RPMI7951 (cell line): ENCODE measurements around the gene CEP83. TPM values are rescaled to one million over a fixed set of nuclear protein-coding genes. Genes with fewer than 3 reads are reported as not detected.
"Not testable (repeated sequence)": the region's sequence is repeated elsewhere in the genome, so short reads cannot be mapped to it uniquely, and the experiment has no call there.

Experiments
- DNase-seq: peaks from one replicate; pipeline ENCODE4 v3.0.0-alpha.2; 2012; ENCODE audit warnings: low read depth
- total RNA-seq: library from RNA; depleted of rRNA; stranded (reverse); fragments of >200 nt; shearing (Covaris generic); gene quantifications from 2 replicates; pipeline ENCODE4 v1.2.3, GENCODE V29; 2014

CEP83 gene
- total RNA-seq, 1 experiment from 2014 or later = 11.7 TPM

DNA sequence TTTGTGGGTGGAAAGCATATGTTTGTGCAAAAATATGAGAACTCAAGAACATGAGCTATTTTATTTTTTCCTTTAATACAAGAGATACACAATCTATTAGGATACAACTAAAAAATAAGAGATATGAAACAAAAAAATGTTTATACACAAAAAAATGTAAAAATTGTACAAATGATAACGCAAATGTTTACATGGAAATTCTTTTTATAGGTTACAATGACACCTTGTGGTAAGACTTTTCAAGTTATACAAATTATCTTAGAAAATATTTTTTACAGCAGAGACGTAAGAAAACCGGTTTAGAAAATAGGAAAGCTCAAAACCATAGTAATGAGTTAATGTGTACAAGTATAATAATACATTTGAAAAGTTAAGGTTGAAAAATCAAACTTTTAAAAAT, 25.5 kb downstream of the CEP83 start:
- no peak for DNase-seq

DNA sequence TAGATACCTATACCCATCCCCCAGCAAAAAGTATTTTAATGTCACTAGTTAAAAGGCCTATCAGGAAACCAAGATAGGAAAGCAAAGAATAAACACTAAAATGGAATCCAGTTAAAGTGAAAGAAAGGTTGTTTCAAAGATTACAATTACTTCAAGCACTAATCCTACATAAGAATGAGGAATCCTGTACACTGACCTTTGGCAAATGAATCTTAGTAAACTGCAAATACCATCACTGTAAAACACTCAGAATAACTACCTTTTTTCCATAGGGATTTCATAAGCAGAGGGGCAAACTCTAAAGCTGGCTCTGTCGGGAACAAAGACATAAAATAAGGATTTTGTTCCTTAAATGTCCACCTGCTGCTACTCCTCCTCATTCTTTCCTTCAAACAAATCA, 25.9 kb downstream of the CEP83 start:
- no peak for DNase-seq

DNA sequence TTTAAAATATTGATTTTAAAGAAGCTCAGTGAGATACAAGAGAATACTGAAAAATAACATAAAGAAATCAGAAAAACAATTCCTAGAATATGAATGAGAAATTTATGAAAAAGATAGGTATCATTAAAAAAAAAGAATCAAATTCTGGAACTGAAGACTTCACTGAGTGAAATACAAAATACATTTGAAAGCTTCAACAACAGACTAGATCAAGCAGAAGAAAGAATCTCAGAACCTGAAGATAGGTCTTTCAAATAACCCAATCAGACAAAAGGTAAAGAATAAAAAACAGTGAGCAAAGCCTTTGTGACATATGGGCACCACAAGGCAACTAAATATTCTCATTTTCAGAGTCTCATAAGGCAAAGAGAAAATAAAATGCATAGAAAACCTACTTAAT, 29.4 kb downstream of the CEP83 start:
- no peak for DNase-seq

DNA sequence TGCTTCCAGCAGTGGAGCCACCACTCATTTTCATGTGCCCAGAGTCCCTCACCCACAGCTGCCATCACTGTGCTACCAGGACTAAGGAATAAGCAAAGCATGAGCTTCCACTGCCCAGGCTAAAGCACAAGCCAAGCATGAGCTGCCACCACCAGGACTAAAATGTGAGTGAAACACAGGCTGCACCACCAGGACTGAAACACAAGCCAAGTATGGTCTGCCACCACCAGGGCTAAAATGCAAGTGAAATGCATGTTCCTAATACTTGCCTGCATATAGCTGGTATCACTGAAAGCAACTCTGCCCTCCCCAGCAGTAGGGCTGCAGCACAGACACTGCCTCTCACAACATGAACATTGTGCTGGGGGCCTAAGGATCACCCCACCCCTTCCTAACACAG, 30.0 kb downstream of the CEP83 start:
- no peak for DNase-seq

DNA sequence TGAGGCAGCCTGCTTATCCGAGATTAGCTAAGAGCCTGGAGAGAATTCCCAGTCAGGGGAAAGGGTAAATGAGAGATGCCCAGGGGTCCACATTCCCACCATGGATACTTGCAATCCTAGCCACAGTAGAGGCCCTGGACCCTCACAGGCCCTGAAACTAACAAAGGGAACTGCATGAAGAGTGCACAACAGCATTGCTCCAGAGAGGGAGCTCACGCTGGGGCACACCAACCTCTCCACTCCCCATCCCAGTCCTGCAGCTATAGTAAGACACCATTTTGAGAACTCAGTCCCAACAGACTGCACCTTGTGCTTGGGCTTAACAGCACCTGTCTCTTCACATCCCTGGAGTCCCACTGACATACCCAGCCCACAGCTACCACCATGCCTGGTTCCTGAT, 30.5 kb downstream of the CEP83 start:
- DNase-seq = no peak

DNA sequence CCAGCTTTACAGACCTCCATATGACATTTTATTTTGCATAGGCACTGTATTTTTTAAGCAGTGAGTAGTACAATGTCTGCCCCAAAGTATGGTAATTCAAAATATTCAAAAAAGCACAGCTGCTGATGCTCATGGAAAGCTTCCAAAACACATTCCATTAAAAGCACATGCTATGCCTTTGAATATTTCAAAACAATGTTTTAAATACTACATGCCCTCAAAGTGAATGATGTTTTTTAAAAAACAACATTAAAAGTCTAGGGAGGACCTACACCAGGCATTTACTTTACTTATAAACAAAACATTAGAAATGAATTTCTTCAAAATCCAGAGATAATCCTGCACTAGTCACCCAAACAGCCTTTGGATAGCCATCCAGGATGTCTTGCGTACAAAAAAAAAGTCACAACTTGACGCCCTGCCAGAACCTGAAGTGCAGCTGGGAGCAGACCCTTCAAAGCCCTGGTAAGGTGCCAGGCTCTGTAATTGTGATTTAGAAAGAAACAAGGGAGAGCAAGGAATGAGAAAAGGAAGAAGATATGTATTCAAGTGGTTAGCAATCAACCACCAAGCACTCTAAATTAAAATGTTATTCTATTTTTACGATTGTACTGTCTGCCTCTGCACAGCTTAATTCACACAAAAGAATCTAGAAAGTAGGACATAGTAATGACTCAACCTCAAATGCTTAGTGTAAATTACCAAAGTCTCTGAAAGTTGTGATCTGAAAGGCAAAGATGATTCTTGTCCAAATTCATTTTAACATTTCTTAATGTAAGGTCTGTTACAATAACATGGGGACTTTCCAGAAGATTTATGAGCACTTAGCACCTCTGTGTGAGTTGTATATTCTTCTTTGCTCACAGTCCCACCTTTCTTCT, 31.9 kb downstream of the CEP83 start:
- peak; percentile 83 for DNase-seq

DNA sequence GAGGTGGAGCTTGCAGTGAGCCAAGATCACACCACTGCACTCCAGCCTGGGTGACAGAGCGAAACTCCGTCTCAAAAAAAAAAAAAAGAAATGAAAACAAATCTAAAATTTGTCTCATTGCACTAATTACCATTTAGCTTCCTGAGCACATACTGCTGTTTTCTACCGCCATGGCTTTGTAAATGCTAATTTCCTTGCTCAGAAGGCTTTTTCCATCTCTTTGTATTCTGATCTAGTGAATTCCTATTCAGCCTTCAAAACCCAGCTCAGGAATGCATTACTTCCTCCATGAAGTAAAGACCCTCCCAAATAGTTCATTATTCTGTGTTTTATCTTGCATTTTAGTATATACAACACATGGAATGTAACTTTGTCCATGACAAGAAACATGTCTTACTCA, 33.6 kb downstream of the CEP83 start:
- no peak for DNase-seq

DNA sequence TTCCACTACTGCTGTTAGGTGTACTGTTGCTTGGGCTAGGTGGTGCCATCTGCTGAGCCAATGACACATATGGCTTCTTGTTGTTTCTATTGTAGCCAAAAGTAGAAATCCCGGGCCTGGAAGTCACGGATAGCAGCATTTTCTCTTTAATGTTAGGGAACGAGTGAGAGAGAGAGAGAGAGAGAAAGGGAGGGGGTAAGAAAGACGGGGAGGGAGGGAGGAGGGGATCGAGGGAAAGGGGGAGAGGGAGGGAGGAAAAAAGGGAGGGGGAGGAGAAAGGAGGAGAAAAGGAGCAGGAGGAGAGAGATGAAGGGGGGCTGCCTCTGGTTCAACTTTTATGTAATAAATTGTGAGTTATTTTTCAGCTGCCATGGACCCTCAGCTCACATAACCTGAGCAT, 34.8 kb downstream of the CEP83 start:
- peak; percentile 23 for DNase-seq

DNA sequence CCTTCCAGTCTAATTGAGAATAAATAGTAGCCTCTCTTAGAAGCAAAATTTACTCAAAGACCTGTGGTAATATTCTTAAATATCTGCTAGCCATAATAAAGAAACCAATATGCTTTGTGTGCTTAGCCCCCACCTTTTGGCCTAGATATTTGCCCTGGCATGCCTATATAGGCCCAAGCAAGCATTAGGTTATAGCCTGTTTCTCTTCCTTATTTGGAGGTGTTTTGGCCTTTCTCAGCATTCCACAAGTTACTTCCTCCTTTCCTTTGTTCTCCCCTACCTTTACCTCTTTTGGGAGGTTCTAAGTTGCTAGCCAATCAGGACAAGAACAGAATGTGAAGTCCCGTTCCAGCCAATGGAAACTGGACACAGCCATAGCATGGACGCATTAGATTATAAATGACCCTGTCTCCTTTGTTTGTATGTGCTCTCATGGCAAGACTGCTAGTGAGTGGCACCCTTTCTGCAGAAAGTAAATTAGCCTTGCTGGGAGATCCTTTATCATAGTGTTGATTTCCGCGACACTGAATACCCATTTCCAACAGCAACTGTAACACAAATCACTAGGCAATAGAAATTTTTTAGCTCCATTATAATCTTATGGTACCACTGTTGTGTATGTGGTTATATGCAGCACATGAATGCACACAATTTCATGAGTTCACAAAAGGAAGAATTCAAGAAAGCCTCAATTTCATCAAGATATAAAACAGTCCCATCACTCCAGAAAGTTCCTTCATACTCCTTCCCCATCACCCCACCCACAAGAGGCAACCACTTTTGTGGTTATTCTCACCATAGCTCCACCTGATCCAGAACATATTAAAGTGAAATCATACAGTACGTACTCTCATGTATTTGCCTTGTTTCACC, 37.6 kb downstream of the CEP83 start:
- no peak for DNase-seq

DNA sequence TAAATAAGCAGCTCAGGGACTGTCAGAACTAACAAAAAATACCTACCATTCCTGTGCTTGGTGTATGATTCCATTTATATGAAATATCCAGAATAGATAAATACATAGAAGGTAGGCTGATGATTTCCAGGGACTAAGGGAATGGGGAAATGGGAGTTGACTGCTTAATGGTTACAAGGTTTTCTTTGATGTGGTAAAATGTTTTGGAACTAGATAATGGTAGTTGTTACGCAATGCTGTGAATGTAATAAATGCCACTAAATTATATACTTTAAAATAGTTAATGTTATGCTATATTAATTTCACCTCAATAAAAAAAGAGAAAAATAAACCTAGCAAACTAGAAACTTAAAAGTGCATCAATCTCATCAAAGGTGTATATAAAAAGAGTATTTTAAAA, 41.1 kb downstream of the CEP83 start:
- peak; percentile 20 for DNase-seq

DNA sequence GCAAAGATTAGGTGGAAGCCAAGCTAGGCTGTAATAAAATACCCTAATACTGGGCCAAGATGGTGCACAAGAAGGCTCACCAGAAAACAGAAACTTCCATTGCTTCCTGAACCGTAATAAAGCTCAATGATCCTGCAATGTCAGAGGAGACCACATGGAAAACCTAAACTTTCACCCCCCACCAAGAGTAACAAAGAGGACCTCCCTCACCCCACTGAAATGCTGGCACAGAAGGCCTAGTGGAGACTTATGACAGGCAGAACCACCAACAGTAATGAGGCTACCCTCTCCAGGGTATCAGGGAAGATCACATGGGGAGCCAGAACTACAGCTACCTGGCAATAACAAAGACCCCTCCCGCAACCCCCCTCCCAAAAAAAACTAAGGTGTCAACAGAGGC, 43.1 kb downstream of the CEP83 start:
- DNase-seq = no peak

DNA sequence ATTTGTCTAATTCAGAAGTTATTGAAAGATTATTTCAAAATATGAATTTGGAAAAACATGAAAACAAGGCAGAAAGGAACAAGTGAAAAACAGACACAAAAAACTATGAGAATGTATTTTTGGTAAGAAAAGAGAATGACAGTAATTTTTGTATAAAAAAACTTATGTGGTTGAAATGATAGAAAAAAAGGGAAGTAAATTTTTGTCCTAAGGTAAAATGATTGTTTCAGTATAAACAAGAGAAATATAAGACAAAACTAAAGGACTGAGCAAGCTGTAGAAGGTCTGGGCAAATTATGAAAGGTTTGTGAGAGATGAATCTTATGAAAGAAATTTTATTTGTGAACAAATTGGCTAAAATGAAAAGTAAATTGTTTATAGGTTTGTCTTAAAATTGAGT, 44.6 kb downstream of the CEP83 start:
- no peak for DNase-seq

DNA sequence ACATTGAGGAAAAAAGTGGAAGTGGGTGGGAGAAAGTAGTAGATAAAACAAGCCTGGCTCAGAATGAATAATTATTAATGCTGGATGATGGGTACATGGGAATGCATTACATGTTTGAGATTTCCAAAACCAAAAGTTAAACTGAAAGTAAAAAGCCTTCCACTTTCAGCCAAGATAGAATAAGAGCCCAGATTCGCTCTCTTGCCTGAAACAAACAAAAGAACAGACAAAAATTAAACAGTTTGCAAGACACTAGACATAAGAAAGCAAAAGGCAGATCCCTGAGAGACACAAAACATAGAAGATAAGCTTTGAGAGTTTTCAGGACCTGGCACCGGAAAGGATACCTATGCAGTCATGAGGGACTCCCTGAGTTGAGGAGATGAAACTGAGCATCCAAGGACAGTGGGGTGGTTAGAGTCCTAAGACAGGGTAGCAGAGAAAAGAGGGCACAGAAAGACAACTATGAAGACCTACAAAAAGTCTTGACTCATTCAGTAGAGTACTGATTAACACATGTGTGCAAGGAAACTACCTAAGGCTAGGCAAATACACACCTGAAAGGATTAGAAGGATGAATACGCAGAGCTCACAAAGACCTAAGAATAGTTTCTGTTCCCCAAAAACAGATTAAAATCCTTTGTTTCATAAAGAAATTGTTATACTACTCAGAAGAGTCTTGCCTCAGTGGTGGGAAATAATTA, 54.1 kb downstream of the CEP83 start:
- no peak for DNase-seq

DNA sequence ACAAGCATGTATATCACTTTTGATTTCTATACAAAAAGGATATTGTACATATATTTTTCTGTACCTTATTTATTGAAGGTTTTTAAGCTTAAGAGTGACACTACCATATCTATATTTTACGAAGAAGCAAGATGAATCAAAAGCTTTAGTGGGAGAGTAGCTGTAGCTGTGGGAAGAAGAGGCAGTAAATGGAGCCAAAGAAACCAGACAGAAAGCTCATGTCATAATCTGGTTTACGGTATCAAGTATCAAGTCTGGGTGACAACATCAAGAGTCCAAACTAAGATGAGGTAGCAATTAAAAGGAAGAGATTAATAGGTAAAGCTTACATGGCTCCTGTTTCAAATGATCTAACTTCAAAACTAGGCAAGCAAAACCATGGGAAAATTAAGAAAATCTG, 54.8 kb downstream of the CEP83 start:
- DNase-seq = no peak

DNA sequence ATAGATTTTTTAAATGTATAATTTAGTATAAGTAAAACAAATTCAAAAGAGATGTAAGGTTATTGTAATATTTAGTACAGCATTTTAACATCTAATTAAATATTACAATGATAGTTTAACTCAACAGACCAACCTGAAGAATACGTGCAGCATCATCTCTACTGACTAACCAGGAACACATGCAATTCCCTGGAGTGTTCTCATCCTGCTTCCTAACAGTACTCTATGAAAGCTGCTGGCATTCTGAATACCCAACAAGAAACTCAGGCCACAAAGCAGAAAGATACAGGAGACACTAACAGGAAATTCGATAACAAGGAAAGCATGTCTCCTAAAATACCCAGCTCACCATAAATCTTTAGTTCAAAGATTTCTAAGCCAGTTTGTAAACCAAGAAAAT, 58.3 kb downstream of the CEP83 start:
- no peak for DNase-seq

DNA sequence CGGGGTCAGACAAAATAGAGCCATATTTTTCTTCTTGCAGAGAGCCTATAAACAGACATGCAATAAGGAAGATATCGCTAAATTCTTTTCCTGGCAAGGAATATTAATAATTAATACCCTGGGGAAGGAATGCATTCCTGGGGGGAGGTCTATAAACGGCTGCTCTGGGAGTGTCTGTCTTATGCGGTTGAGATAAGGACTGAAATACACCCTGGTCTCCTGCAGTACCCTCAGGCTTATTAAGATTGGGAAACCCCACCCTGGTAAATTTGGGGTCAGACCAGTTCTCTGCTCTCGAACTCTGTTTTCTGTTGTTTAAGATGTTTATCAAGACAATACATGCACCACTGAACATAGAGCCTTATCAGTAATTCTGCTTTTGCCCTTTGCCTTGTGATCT, 61.0 kb downstream of the CEP83 start:
- not testable (repeated sequence) for DNase-seq

DNA sequence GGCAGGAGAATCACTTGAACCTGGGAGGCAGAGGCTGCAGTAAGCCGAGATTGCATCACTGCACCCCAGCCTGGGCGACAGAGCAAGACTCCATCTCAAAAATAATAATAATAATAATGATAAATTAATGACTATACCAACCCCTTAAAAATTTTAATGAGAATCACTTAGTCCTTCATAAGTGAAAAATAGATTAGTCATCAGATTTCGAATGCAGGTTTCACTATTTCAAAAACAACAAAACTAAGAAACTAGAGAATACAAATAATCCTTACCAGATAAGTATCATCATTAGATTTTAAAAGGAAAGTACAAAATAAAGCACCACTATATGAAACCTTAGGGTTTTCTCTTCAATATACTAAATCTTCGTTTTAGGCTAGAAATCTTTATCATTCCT, 62.3 kb downstream of the CEP83 start:
- DNase-seq = no peak

DNA sequence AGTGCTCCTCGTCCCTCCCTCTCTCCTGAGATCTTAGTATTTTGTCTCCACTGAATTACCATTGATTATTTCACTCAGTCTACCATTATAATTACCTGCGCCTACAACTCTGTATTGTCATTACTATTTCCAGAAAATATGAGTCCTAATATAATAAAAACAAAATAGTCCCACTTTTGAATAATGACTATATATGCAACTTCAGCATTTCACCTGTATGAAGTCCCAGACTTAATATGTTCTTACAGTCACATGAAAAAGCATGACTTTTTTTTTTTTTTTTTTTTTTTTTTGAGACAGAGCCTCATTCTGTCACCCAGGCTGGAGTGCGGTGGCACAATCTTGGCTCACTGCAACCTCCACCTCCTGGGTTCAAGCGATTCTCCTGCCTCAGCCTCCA, 63.7 kb downstream of the CEP83 start:
- DNase-seq = not testable (repeated sequence)

DNA sequence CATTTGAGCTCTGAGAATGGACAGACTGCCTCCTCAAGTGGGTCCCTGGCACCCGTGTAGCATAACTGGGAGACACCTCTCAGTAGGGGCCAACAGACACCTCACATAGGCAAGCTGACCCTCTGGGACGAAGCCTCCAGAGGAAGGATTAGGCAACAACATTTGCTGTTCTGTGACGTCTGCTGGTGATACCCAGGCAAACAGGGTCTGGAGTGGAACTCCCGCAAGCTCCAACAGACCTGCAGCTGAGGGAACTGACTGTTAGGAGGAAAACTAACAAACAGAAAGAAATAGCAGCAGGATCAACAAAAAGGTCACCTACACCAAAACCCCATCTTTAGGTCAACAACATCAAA, 69.6 kb downstream of the CEP83 start:
- DNase-seq = no peak

DNA sequence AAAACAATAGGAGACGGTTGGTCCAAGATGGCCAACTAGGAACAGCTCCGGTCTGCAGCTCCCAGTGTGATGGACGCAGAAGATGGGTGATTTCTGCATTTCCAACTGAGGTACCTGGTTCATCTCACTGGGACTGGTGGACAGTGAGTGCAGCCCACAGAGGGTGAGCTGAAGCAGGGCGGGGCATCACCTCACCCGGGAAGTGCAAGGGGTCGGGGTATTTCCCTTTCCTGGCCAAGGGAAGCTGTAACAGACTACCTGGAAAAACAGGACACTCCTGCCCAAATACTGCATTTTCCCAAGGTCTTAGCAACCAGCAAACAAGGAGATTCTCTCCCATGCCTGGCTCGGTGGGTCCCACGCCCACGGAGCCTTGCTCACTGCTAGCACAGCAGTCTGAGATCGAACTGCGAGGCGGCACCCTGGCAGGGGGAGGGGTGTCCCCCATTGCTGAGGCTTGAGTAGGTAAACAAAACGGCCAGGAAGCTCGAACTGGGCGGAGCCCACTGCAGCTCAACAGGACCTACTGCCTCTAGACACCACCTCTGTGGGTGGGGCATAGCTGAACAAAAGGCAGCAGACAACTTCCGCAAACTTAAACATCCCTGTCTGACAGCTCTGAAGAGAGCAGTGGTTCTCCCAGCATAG, 70.1 kb downstream of the CEP83 start:
- DNase-seq = not testable (repeated sequence)

DNA sequence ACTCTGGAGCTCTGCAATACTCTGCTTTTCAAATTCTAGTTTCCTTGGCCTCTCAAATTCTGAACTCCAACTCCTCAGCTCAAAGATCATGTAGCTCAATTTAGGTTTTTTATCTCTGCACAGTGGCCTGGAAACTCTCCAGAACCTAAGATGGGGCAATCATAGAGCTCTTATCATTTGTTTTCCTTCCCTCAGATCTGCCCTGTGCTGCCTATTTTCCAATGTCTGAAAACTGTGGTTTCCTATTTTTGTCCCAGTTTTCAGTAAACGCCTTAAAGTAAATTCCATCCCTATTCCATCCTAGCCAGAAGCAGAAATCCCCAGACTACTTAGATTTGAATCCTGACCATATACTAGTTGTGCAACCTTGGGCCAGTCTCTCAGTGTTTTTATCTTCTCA, 73.2 kb downstream of the CEP83 start:
- peak; percentile 47 for DNase-seq

DNA sequence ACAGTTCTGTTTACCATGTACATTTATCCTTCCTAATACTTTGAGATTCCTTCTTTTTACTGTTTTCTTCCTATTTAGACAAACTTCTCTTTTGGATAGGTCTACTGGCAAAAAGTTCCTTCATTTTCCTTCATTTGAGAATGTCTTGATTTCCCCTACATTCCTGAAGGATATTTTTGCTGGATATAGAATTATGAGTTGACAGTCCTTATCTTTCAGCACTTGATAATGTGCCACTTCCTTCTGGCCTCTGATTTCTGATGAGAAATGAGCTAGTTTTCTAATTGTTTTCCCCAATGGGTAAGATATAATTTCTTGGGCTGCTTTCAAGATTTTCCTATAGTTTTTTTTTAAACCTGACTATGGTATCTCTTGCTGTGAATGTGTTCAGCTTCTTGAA, 75.6 kb downstream of the CEP83 start:
- no peak for DNase-seq
